Gastrocnemius medialis (tissue), 4 donors: ENCODE results near the gene SIRPA.

Experiments
- CTCF ChIP-seq, 5 experiments: fragments of 450-650 bp in 3 of 5; fragments of 200-600 bp in 2 of 5; sonication (generic) in 2 of 5; IDR thresholded peaks in 4 of 5; conservative IDR thresholded peaks in 1 of 5; 1 replicate in 4 of 5; 2 replicates in 1 of 5; pipeline ENCODE4 v1.5.1; 2016 to 2019; ENCODE audit warnings: antibody characterized with exemption in 5 of 5, mild to moderate bottlenecking in 3 of 5, moderate library complexity in 3 of 5
- POLR2A ChIP-seq, 2 donors: fragments of 450-650 bp; IDR thresholded peaks; one replicate each; pipeline ENCODE4 v1.6.1; 2017; ENCODE audit warnings: antibody characterized with exemption in 2 of 2, mild to moderate bottlenecking in 2 of 2, moderate library complexity in 2 of 2

GRCh38 chr20:1901704-1902103, 6.5 kb downstream of the SIRPA start:
- TF ChIP-seq CTCF (IDR thresholded peaks at IDR 0.05 in 4 of 5, conservative IDR thresholded peaks at IDR 0.05 in 1 of 5): no peak
- no peak for TF ChIP-seq POLR2A (IDR thresholded peaks at IDR 0.05)
